ENCODE data around the gene CD36. TPM values are rescaled to one million over a fixed set of nuclear protein-coding genes. Genes with fewer than 3 reads are reported as not detected.

The CD36 gene
- total and polyA plus RNA-seq, 10 of the 15 experiments (the other 5 are each of a cell fraction or from before 2014, with no cell fraction given): 0.20 to 283 (median 172) TPM

DNA sequence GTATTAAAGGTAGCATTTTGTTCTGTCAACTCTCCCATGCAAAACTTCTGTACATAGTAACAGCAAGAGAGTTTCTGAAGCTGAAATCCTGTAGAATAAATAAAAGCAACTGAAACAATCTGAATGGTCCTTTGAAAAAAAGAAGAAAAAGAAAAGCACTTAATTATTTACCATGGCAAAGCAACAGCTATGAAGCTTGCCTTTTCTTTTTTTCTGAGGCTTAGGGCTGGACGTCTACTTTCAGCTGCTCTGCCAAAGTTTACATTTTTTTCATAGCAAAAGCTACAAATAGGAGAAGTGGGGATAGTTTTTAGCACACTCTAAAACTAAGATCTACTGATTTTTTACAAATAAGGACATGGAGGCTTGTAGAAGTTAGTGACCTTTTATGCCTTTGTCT, 31.3 kb upstream of the CD36 start (continued):
- TF ChIP-seq, protein P1, sequence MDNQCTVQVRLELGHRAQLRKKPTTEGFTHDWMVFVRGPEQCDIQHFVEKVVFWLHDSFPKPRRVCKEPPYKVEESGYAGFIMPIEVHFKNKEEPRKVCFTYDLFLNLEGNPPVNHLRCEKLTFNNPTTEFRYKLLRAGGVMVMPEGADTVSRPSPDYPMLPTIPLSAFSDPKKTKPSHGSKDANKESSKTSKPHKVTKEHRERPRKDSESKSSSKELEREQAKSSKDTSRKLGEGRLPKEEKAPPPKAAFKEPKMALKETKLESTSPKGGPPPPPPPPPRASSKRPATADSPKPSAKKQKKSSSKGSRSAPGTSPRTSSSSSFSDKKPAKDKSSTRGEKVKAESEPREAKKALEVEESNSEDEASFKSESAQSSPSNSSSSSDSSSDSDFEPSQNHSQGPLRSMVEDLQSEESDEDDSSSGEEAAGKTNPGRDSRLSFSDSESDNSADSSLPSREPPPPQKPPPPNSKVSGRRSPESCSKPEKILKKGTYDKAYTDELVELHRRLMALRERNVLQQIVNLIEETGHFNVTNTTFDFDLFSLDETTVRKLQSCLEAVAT (IDR thresholded peaks at IDR 0.05): no peak

DNA sequence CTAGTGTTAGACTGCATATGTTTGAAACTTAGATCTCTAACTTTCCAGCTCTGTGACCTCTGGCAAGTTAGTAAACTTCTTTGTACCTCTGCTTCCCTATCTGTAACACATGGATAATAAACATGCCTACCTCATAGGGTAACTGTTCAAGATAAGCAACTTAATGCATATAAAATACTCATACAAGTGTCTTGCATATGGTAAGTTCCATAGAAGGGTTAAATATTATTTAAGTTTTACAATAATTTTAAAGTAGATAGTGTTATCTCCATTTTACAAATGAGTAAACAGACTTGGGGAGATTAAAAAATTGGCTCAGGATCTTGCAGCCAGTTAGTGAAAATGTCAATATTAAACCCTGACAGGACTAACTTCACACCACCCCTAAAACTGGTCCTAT, 30.1 kb upstream of the CD36 start:
- Histone ChIP-seq H2AFZ (ENCODE audit: control insufficient read depth, low read depth, low read length) (no peak overlapping the region), H3K9me3 (replicated peaks; ENCODE audit: control insufficient read depth, insufficient read depth, low read length) (no peaks in the 10 kb centered on the region), H3K36me3 (ENCODE audit: control insufficient read depth in 2 of 2, insufficient read depth in 2 of 2, low read length in 1 of 2) (no peaks in the 10 kb centered on the region), H3K4me1 (ENCODE audit: control insufficient read depth, insufficient read depth, low read length) (no peaks in the 10 kb centered on the region), H3K9ac (ENCODE audit: control insufficient read depth, insufficient read depth, low read length) (no peak overlapping the region), H3K4me2 (ENCODE audit: control insufficient read depth, insufficient read depth) (no peak overlapping the region), H3K27ac (ENCODE audit: control insufficient read depth, insufficient read depth) (no peak overlapping the region), H3K79me2 (ENCODE audit: control insufficient read depth, insufficient read depth, low read length) (no peaks in the 10 kb centered on the region), H4K20me1 (ENCODE audit: control insufficient read depth, insufficient read depth) (no peaks in the 10 kb centered on the region), H3K4me3 (no peak overlapping the region), H3K27me3 (replicated peaks in 1 of 2; ENCODE audit: control insufficient read depth in 2 of 2, insufficient read depth in 2 of 2, low read length in 1 of 2) (no peaks in the 10 kb centered on the region)
- ATAC-seq (no peak), FAIRE-seq (no peak), DNase-seq (ENCODE audit: low read depth, low spot score) (no peak)
- intact Hi-C loops (cut with micrococcal nuclease; ENCODE audit: unreplicated experiment): no loop called here
- ChIA-PET POLR2A (no interaction called here), SMC1A (ENCODE audit: uncharacterized antibody, unreplicated experiment) (no interaction called here), CTCF (interaction anchor here (0.6 kb wide), 1 partner anchor 909 kb away, joined by 3 read pairs; no protein-coding TSS in a partner anchor), RAD21 (ENCODE audit: unreplicated experiment) (no interaction called here)
- TF ChIP-seq ZZZ3 (IDR thresholded peaks at IDR 0.05; ENCODE audit: control insufficient read depth, insufficient read length, low read depth) (no peak), SIN3A (IDR thresholded peaks at IDR 0.05; ENCODE audit: low read depth, low read length) (no peak), ZNF274 (IDR thresholded peaks at IDR 0.05; ENCODE audit: insufficient read depth, insufficient read length) (no peak), HDAC6 (IDR thresholded peaks at IDR 0.05; ENCODE audit: unreplicated experiment) (no peak), JUNB (IDR thresholded peaks at IDR 0.05) (no peak), KDM1A (IDR thresholded peaks at IDR 0.05; ENCODE audit: borderline replicate concordance) (no peak)
- no TSS peak for BruUV-seq (replicated peaks)
- in situ Hi-C loops (cut with MboI): no loop called here
